Sciatic nerve (tissue), 2 donors: Measurements from ENCODE around the gene PRKAR1B. TPM values are rescaled to one million over a fixed set of nuclear protein-coding genes. Genes with fewer than 3 reads are reported as not detected.
A peak's percentile ranks its signal among the peaks of the same experiment; 100 is the strongest.

Experiments used
- ATAC-seq: fragments of 200-7000 bp; cut with Tn5 transposase; one replicate; pipeline ENCODE4 v1.9.1; 2020; ENCODE audit warnings: mild to moderate bottlenecking, moderate library complexity
- DNase-seq: peaks from one replicate; pipeline ENCODE4 v3.0.0-alpha.2; 2020; ENCODE audit warnings: low spot score
- intact Hi-C: fragments of 100-400 bp; cut with DNase I; formaldehyde crosslinking; loops from one replicate; pipeline ENCODE4 v1.14.2; 2022
- total RNA-seq: library from RNA; stranded (reverse); fragmentation: NEBNext Ultra II Directional; extraction: Animal tissue kit (Norgen Biotek cat#: 25700); gene quantifications from one replicate; pipeline ENCODE4 v1.2.1, GENCODE V29; 2021
- donor health status: DM: no; HTN: no; CAD: no.
- donor health status: DM: no; HTN: no; CAD: no.

Gene PRKAR1B
- total RNA-seq, 1 donor from 2014 or later, result 11.1 TPM

- DNase-seq (peak; percentile 45), ATAC-seq (no peak)
- intact Hi-C loops, result loop anchor here (10.0 kb wide), 1 partner anchor 1847 kb away; the partner anchor contains the start of gene EIF3B
Measured at GRCh38 chr7:507623-508300, 219.3 kb downstream of the PRKAR1B start.

DNA sequence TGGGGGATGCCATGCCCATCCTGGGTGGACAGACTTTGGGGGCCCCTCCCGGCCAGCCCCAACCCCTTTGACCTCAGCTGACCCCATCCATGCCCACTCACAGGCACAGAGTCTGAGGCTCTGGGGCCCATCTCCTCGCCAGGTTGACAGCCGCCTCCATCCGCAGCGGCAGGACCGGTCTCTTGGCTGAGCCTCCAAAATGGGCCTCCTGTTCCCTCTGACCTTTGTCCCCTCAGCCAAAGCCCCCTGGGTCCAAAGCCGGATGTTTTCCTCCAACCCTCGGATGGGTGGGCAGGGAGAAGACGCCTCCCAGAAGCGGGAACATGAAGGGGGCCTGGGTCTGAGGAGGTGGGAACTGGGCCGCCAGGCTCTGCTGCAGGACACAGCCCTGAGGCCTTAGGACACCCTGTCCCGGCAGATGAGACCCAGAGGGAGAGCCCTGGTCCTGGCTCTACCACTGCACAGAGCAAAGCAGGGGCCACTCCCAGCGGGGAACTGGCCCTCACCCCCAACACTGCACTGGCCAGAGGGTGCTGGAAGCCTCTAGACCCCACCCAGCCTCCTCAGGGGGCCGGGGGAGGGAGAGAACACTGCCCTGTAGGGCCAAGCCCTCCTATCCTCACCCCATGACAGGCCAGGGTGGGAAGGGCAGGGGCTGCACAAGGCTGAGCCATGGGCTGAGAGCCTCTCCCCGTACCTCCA, 220.0 kb downstream of the PRKAR1B start:
- DNase-seq (peak; percentile 45), ATAC-seq (no peak)
- intact Hi-C loops, result loop anchor here (10.0 kb wide), 1 partner anchor 1848 kb away; the partner anchor contains the start of gene EIF3B

GRCh38 chr7:506391-506831, 220.7 kb downstream of the PRKAR1B start:
- peak; percentile 48 for DNase-seq
- ATAC-seq, result no peak
- intact Hi-C loops, result loop anchor here (10.0 kb wide), 1 partner anchor 1848 kb away; the partner anchor contains the start of gene EIF3B

- intact Hi-C loops, result loop anchor here (10.0 kb wide), 1 partner anchor 1850 kb away; the partner anchor contains the start of gene EIF3B
- DNase-seq (peak; percentile 45), ATAC-seq (no peak)
Measured at GRCh38 chr7:505171-505570, 221.9 kb downstream of the PRKAR1B start.

- intact Hi-C loops, result loop anchor here (10.0 kb wide), 1 partner anchor 1850 kb away; the partner anchor contains the start of gene EIF3B
- ATAC-seq (no peak), DNase-seq (peak; percentile 58)
Measured at GRCh38 chr7:504221-505111, 222.6 kb downstream of the PRKAR1B start.

DNA sequence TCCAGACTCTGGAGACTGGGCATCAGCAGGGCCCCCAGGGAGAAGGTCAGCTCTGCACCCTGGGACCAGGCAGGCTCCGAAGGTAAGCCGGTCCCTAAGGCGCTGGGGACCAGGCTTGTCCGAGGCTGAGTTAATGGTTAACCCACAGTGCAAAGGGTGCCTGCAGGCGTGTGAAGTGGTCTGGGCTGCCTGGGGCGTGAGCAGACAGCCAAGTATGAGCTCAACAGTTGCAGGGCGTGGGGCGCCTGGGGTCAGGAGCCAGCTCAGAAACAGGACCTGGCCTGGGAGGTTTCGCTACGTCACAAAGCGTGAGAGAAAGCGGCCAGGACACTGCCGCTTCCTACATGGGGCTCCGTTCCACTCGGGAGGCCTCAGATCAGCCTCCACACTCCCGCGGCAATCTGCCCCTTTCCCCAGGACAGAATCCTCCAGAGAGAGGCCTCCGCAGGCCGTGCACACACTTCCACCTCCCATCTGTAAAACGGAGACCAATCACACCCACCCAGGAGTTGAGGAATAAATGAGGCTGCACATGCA, 223.4 kb downstream of the PRKAR1B start:
- peak; percentile 53 for DNase-seq
- peak; percentile 68 for ATAC-seq
- intact Hi-C loops, result loop anchor here (10.0 kb wide), 1 partner anchor 1851 kb away; the partner anchor contains the start of gene EIF3B

GRCh38 chr7:502296-502695, 224.8 kb downstream of the PRKAR1B start:
- intact Hi-C loops, result loop anchor here (10.0 kb wide), 1 partner anchor 1853 kb away; the partner anchor contains the start of gene EIF3B
- no peak for DNase-seq
- no peak for ATAC-seq

- no peak for DNase-seq
- ATAC-seq, result no peak
- intact Hi-C loops, result loop anchor here (10.0 kb wide), 1 partner anchor 1853 kb away; the partner anchor contains the start of gene EIF3B
Measured at GRCh38 chr7:501526-501925, 225.6 kb downstream of the PRKAR1B start.

- ATAC-seq (no peak), DNase-seq (no peak)
- intact Hi-C loops, result loop anchor here (10.0 kb wide), 1 partner anchor 1854 kb away; the partner anchor contains the start of gene EIF3B
Measured at GRCh38 chr7:500521-501420, 226.3 kb downstream of the PRKAR1B start.

GRCh38 chr7:499853-500485, 227.1 kb downstream of the PRKAR1B start:
- DNase-seq, result no peak
- ATAC-seq, result no peak
- intact Hi-C loops, result loop anchor here (10.0 kb wide), 1 partner anchor 1855 kb away; the partner anchor contains the start of gene EIF3B

Other genes with a start within 250 kb of the PRKAR1B start
- 36.5 TPM for gene PDGFA, start 207.4 kb downstream of the PRKAR1B start, total RNA-seq
- gene DNAAF5, start 582 bp downstream of the PRKAR1B start, total RNA-seq, result 19.0 TPM
- gene SUN1, start 105.2 kb upstream of the PRKAR1B start, total RNA-seq, result 207 TPM
- 25.4 TPM for gene GET4, start 149.3 kb upstream of the PRKAR1B start, total RNA-seq
- 42.8 TPM for gene ADAP1, start 227.4 kb upstream of the PRKAR1B start, total RNA-seq
- 18.3 TPM for gene COX19, start 248.3 kb upstream of the PRKAR1B start, total RNA-seq